Measurements from ENCODE around the gene BSND.

Gene BSND

GRCh38 chr1:55060133-55060999 lies 61.6 kb downstream of the BSND start:
- no peak overlapping the region for H3K9ac ChIP-seq (ENCODE audit: low read depth in 1 of 2, low read length in 2 of 2)
- peaks cover 0 to 58% of the 10 kb centered on the region in 2 donors for H3K36me3 ChIP-seq (ENCODE audit: control insufficient read depth in 1 of 2, insufficient read depth in 2 of 2, low read length in 2 of 2)
- no peak overlapping the region for H3K4me3 ChIP-seq (ENCODE audit: low read depth in 1 of 2, low read length in 2 of 2)
- H3K4me1 ChIP-seq (ENCODE audit: control insufficient read depth in 1 of 2, insufficient read depth in 2 of 2, low read length in 2 of 2), result no peaks in the 10 kb centered on the region
- H3K9me3 ChIP-seq (ENCODE audit: control insufficient read depth in 1 of 2, low read length in 2 of 2), result no peaks in the 10 kb centered on the region
- no peak overlapping the region for H3K27ac ChIP-seq (ENCODE audit: low read depth, low read length)
- no peaks in the 10 kb centered on the region for H3K27me3 ChIP-seq (ENCODE audit: control insufficient read depth in 1 of 2, insufficient read depth in 2 of 2, low read length in 2 of 2)

- no peaks in the 10 kb centered on the region for H3K4me1 ChIP-seq (ENCODE audit: control insufficient read depth in 1 of 2, insufficient read depth in 2 of 2, low read length in 2 of 2)
- H3K27me3 ChIP-seq (ENCODE audit: control insufficient read depth in 1 of 2, insufficient read depth in 2 of 2, low read length in 2 of 2), result no peaks in the 10 kb centered on the region
- H3K4me3 ChIP-seq (ENCODE audit: low read depth in 1 of 2, low read length in 2 of 2), result no peak overlapping the region
- no peaks in the 10 kb centered on the region for H3K9me3 ChIP-seq (ENCODE audit: control insufficient read depth in 1 of 2, low read length in 2 of 2)
- no peak overlapping the region for H3K9ac ChIP-seq (ENCODE audit: low read depth in 1 of 2, low read length in 2 of 2)
- H3K36me3 ChIP-seq (ENCODE audit: control insufficient read depth in 1 of 2, insufficient read depth in 2 of 2, low read length in 2 of 2), result peaks cover 0 to 66% of the 10 kb centered on the region in 2 donors
- H3K27ac ChIP-seq (ENCODE audit: low read depth, low read length), result no peak overlapping the region
These were observed 62.4 kb downstream of the BSND start for GRCh38 chr1:55061000-55061705.

All from duodenal mucosa (tissue), 2 donors.